Astrocyte (in vitro differentiated cells and primary cell): ENCODE measurements around the gene LMO7. TPM values are rescaled to one million over a fixed set of nuclear protein-coding genes. Genes with fewer than 3 reads are reported as not detected.
"Not testable (repeated sequence)": the region's sequence is repeated elsewhere in the genome, so short reads cannot be mapped to it uniquely, and the experiment has no call there.

Experiments
- DNase-seq: peaks from one replicate; pipeline ENCODE4 v3.0.0-alpha.2; 2010; ENCODE audit warnings: low read depth
- FAIRE-seq: peaks from 2 replicates; lab custom pipeline; 2011; peaks lifted over from hg19 to GRCh38; lab: Jason Lieb, UNC
- H2AFZ ChIP-seq: 2 replicates; pipeline ENCODE4 v1.6.0; 2012; ENCODE audit warnings: low read depth, low read length, inconsistent platforms
- H3K27ac ChIP-seq: 2 replicates; pipeline ENCODE4 v1.5.1; 2011; ENCODE audit warnings: low read depth, low read length, inconsistent platforms
- H3K27me3 ChIP-seq: 2 replicates; pipeline ENCODE4 v1.6.0; 2011; ENCODE audit warnings: low read length, inconsistent platforms; ENCODE audit not compliant: insufficient read depth
- H3K36me3 ChIP-seq: 2 replicates; pipeline ENCODE4 v1.5.1; 2011; ENCODE audit warnings: low read length, inconsistent platforms; ENCODE audit not compliant: insufficient read depth
- H3K4me1 ChIP-seq: 2 replicates; pipeline ENCODE4 v1.5.1; 2011; ENCODE audit warnings: low read length, inconsistent platforms; ENCODE audit not compliant: insufficient read depth
- H3K4me2 ChIP-seq: 2 replicates; pipeline ENCODE4 v1.6.0; 2012; ENCODE audit warnings: low read length, inconsistent platforms
- H3K4me3 ChIP-seq: 2 replicates; pipeline ENCODE4 v1.5.1; 2011; ENCODE audit warnings: low read depth, mild to moderate bottlenecking, low read length, inconsistent platforms; ENCODE audit not compliant: insufficient read depth
- H3K79me2 ChIP-seq: 2 replicates; pipeline ENCODE4 v1.6.0; 2012; ENCODE audit warnings: mild to moderate bottlenecking, low read length, inconsistent platforms; ENCODE audit not compliant: insufficient read depth
- H3K9ac ChIP-seq: 2 replicates; pipeline ENCODE4 v1.6.0; 2012; ENCODE audit warnings: mild to moderate bottlenecking, low read length, inconsistent platforms
- H3K9me3 ChIP-seq: 2 replicates; pipeline ENCODE4 v1.5.1; 2012; ENCODE audit warnings: low read depth, mild to moderate bottlenecking, low read length, inconsistent platforms; ENCODE audit not compliant: insufficient read depth
- H4K20me1 ChIP-seq: 2 replicates; pipeline ENCODE4 v1.6.0; 2012; ENCODE audit warnings: low read length, inconsistent platforms; ENCODE audit not compliant: insufficient read depth
- H3K27ac Mint-ChIP-seq: one replicate; pipeline ENCODE4 v1.8.0; 2021; ENCODE audit warnings: mild to moderate bottlenecking, mixed read lengths; ENCODE audit not compliant: unreplicated experiment
- H3K27me3 Mint-ChIP-seq: one replicate; pipeline ENCODE4 v1.8.0; 2021; ENCODE audit warnings: low read depth, mixed read lengths; ENCODE audit not compliant: unreplicated experiment
- H3K36me3 Mint-ChIP-seq: one replicate; pipeline ENCODE4 v1.8.0; 2021; ENCODE audit warnings: low read depth, mixed read lengths; ENCODE audit not compliant: unreplicated experiment
- H3K4me1 Mint-ChIP-seq: one replicate; pipeline ENCODE4 v1.8.0; 2021; ENCODE audit warnings: low read depth, mixed read lengths; ENCODE audit not compliant: unreplicated experiment
- H3K4me3 Mint-ChIP-seq: one replicate; pipeline ENCODE4 v1.8.0; 2021; ENCODE audit warnings: mild to moderate bottlenecking, moderate library complexity, mixed read lengths; ENCODE audit not compliant: unreplicated experiment
- H3K9me3 Mint-ChIP-seq: one replicate; pipeline ENCODE4 v1.8.0; 2021; ENCODE audit warnings: mild to moderate bottlenecking, mixed read lengths; ENCODE audit not compliant: unreplicated experiment
- CTCF ChIP-seq: IDR thresholded peaks from 2 replicates; pipeline ENCODE4 v1.5.1; 2011; ENCODE audit warnings: low read depth, mild to moderate bottlenecking, inconsistent platforms, low read length, moderate library complexity; ENCODE audit not compliant: insufficient read depth
- EZH2 ChIP-seq: IDR thresholded peaks from 2 replicates; pipeline ENCODE4 v1.6.1; 2012; ENCODE audit warnings: mild to moderate bottlenecking, low read length, inconsistent platforms; ENCODE audit not compliant: insufficient read depth
- total RNA-seq: library from RNA; stranded (reverse); gene quantifications from 2 replicates; pipeline ENCODE4 v1.2.1, GENCODE V29; 2021

LMO7 gene
- total RNA-seq, 1 donor from 2014 or later, result 52.2 TPM

GRCh38 chr13:75790198-75790970 is 154.3 kb downstream of the LMO7 start:
- H3K27ac Mint-ChIP-seq, result no peak overlapping the region
- H3K9me3 Mint-ChIP-seq, result no peaks in the 10 kb centered on the region
- no peak overlapping the region for H3K9ac ChIP-seq
- peaks cover 10% of the 10 kb centered on the region for H3K4me1 Mint-ChIP-seq
- H3K27ac ChIP-seq, result no peak overlapping the region
- peaks cover 74% of the 10 kb centered on the region for H4K20me1 ChIP-seq
- peaks cover 98% of the 10 kb centered on the region for H3K79me2 ChIP-seq
- FAIRE-seq, result no peak
- no peak overlapping the region for H3K4me3 Mint-ChIP-seq
- no peaks in the 10 kb centered on the region for H3K36me3 Mint-ChIP-seq
- H3K4me1 ChIP-seq, result peaks cover 24% of the 10 kb centered on the region
- H3K27me3 ChIP-seq, result no peaks in the 10 kb centered on the region
- no peak for TF ChIP-seq EZH2
- no peak for TF ChIP-seq CTCF
- DNase-seq, result no peak
- no peaks in the 10 kb centered on the region for H3K27me3 Mint-ChIP-seq
- no peak overlapping the region for H2AFZ ChIP-seq
- H3K4me3 ChIP-seq, result no peak overlapping the region
- no peaks in the 10 kb centered on the region for H3K36me3 ChIP-seq
- H3K9me3 ChIP-seq, result no peaks in the 10 kb centered on the region
- no peak overlapping the region for H3K4me2 ChIP-seq

GRCh38 chr13:75792526-75793187 is 156.5 kb downstream of the LMO7 start:
- TF ChIP-seq EZH2 (no peak), CTCF (no peak)
- Histone ChIP-seq H3K9ac (no peak overlapping the region), H3K79me2 (peaks cover 89% of the 10 kb centered on the region), H3K9me3 (no peaks in the 10 kb centered on the region), H3K4me1 (peaks cover 17% of the 10 kb centered on the region), H3K27me3 (no peaks in the 10 kb centered on the region), H3K27ac (no peak overlapping the region), H3K4me3 (no peak overlapping the region), H3K36me3 (peaks cover 13% of the 10 kb centered on the region), H4K20me1 (peaks cover 64% of the 10 kb centered on the region), H3K4me2 (no peak overlapping the region), H2AFZ (no peak overlapping the region)
- H3K4me1 Mint-ChIP-seq, result peaks cover 10% of the 10 kb centered on the region
- peaks cover 10% of the 10 kb centered on the region for H3K36me3 Mint-ChIP-seq
- no peak overlapping the region for H3K4me3 Mint-ChIP-seq
- DNase-seq, result peak; percentile 56
- no peaks in the 10 kb centered on the region for H3K27me3 Mint-ChIP-seq
- H3K27ac Mint-ChIP-seq, result no peak overlapping the region
- no peaks in the 10 kb centered on the region for H3K9me3 Mint-ChIP-seq
- no peak for FAIRE-seq

- not testable (repeated sequence) for H3K27me3 Mint-ChIP-seq, H3K9me3 ChIP-seq, H3K4me3 ChIP-seq, H3K9me3 Mint-ChIP-seq, H3K4me3 Mint-ChIP-seq, H3K36me3 Mint-ChIP-seq, H2AFZ ChIP-seq, FAIRE-seq, H3K27ac ChIP-seq, H3K9ac ChIP-seq, H3K4me2 ChIP-seq, DNase-seq, H3K27me3 ChIP-seq, H3K27ac Mint-ChIP-seq
- peaks cover 59% of the 10 kb centered on the region for H4K20me1 ChIP-seq
- peaks cover 10% of the 10 kb centered on the region for H3K4me1 Mint-ChIP-seq
- H3K79me2 ChIP-seq, result peaks cover 83% of the 10 kb centered on the region
- peaks cover 16% of the 10 kb centered on the region for H3K36me3 ChIP-seq
- peaks cover 22% of the 10 kb centered on the region for H3K4me1 ChIP-seq
Measured at GRCh38 chr13:75793188-75793567, 157.0 kb downstream of the LMO7 start.
